ENCODE results near the gene LMF1.

LMF1 gene

GRCh38 chr16:970766-971581 lies at the start of gene LMF1:
TSS of gene LMF1 (minus strand) at chr16:970984. CDS start at chr16:970980, 4 bp downstream.
- DNase-seq, result peak; percentile 86

- DNase-seq, result no peak
These were observed 49.3 kb upstream of the LMF1 start for GRCh38 chr16:1020091-1020399.

- no peak for DNase-seq
These were observed 48.7 kb upstream of the LMF1 start for GRCh38 chr16:1019231-1020090.

GRCh38 chr16:1018447-1019198 lies 47.8 kb upstream of the LMF1 start:
- no peak for DNase-seq

- no peak for DNase-seq
These were observed 44.1 kb upstream of the LMF1 start for GRCh38 chr16:1014771-1015495.

- no peak for DNase-seq
These were observed 43.4 kb upstream of the LMF1 start for GRCh38 chr16:1014221-1014620.

GRCh38 chr16:1013593-1013900 lies 42.8 kb upstream of the LMF1 start:
- DNase-seq, result no peak

- DNase-seq, result no peak
These were observed 42.2 kb upstream of the LMF1 start for GRCh38 chr16:1012722-1013592.

- no peak for DNase-seq
These were observed 41.4 kb upstream of the LMF1 start for GRCh38 chr16:1012135-1012534.

GRCh38 chr16:1011316-1012082 lies 40.7 kb upstream of the LMF1 start:
- DNase-seq, result no peak

- no peak for DNase-seq
These were observed 40.0 kb upstream of the LMF1 start for GRCh38 chr16:1010815-1011214.

GRCh38 chr16:1010251-1010650 lies 39.5 kb upstream of the LMF1 start:
- no peak for DNase-seq

GRCh38 chr16:1009358-1010150 lies 38.8 kb upstream of the LMF1 start:
- DNase-seq, result no peak

- DNase-seq, result no peak
These were observed 37.3 kb upstream of the LMF1 start for GRCh38 chr16:1008085-1008484.

- DNase-seq, result no peak
These were observed 36.6 kb upstream of the LMF1 start for GRCh38 chr16:1007284-1007850.

GRCh38 chr16:1006781-1007180 lies 36.0 kb upstream of the LMF1 start:
- no peak for DNase-seq

- no peak for DNase-seq
These were observed 34.5 kb upstream of the LMF1 start for GRCh38 chr16:1005286-1005685.

GRCh38 chr16:1003391-1004347 lies 32.9 kb upstream of the LMF1 start:
- peak; percentile 15 for DNase-seq
